SU-DHL-6 (cell line): ENCODE data around the gene NAT16.

ENCODE experiments used
- CTCF ChIP-seq: fragments of 200-600 bp; sonication (generic); IDR thresholded peaks from one replicate; pipeline ENCODE4 v1.5.1; 2017; ENCODE audit warnings: antibody characterized with exemption, mild to moderate bottlenecking, low read length, moderate library complexity; ENCODE audit not compliant: insufficient read depth, poor library complexity, severe bottlenecking
- EZH2phosphoT487 ChIP-seq: fragments of 200-600 bp; sonication (generic), shearing (Covaris generic); conservative IDR thresholded peaks from 2 replicates; pipeline ENCODE4 v1.6.1; 2018; ENCODE audit warnings: mild to moderate bottlenecking, antibody characterized with exemption, low read length, moderate library complexity, mixed read lengths

- no peak for TF ChIP-seq CTCF
- no peak for TF ChIP-seq EZH2phosphoT487
These were observed 17.9 kb upstream of the NAT16 start for GRCh38 chr7:101197991-101198390.
